Testis (tissue), 3 donors: ENCODE results near the gene IFNGR1. TPM values are rescaled to one million over a fixed set of nuclear protein-coding genes. Genes with fewer than 3 reads are reported as not detected.

Experiments used
- DNase-seq: peaks from one replicate; pipeline ENCODE4 v3.0.0-alpha.2; 2019
- H3K27ac ChIP-seq, 2 donors: fragments of 200-600 bp; sonication (generic); one replicate each; pipeline ENCODE4 v1.5.1; 2019
- H3K27me3 ChIP-seq: fragments of 200-600 bp; sonication (generic); one replicate; pipeline ENCODE4 v1.5.1; 2019
- H3K36me3 ChIP-seq: fragments of 200-600 bp; sonication (generic); one replicate; pipeline ENCODE4 v1.5.1; 2017; ENCODE audit warnings: low read depth; ENCODE audit errors: missing control alignments
- H3K4me1 ChIP-seq: fragments of 200-600 bp; sonication (generic); one replicate; pipeline ENCODE4 v1.5.1; 2019
- H3K4me3 ChIP-seq, 2 donors: fragments of 200-600 bp; sonication (generic); one replicate each; pipeline ENCODE4 v1.5.1; 2017 to 2019
- H3K9me3 ChIP-seq: fragments of 200-600 bp; sonication (generic); one replicate; pipeline ENCODE4 v1.5.1; 2017
- CTCF ChIP-seq, 3 experiments: fragments of 450-650 bp in 2 of 3; fragments of 200-600 bp in 1 of 3; sonication (generic) in 1 of 3; IDR thresholded peaks; one replicate each; pipeline ENCODE4 v1.5.1; 2016 to 2019; ENCODE audit warnings: antibody characterized with exemption in 3 of 3, mild to moderate bottlenecking in 2 of 3, moderate library complexity in 1 of 3
- POLR2A ChIP-seq: fragments of 450-650 bp; IDR thresholded peaks from one replicate; pipeline ENCODE4 v1.6.1; 2017; ENCODE audit warnings: antibody characterized with exemption, mild to moderate bottlenecking, moderate library complexity
- WGBS, 2 donors: methylation state at CpG; one replicate each; pipeline ENCODE4 v1.1.5; 2018; 5-methylcytosine and 5-hydroxymethylcytosine counted together
- intact Hi-C: fragments of 100-400 bp; cut with DNase I; formaldehyde crosslinking; loops from one replicate; pipeline ENCODE4 v1.15.1; 2023; ENCODE audit warnings: low total_unique reads
- polyA plus RNA-seq: library from polyadenylated mRNA; stranded (reverse); fragments of 350-450 nt; fragmentation: Illumina TruSeq; extraction: RNeasy Lipid Tissue Mini Kit (QIAGEN cat#74804); gene quantifications from one replicate; pipeline ENCODE4 v1.2.3, GENCODE V29; 2014; ENCODE audit warnings: low read depth, low replicate concordance; ENCODE audit not compliant: insufficient read depth
- total RNA-seq, 2 donors: library from RNA; depleted of rRNA; stranded (reverse); fragments of >200 nt; gene quantifications; one replicate each; pipeline ENCODE4 v1.2.3, GENCODE V29; 2016

IFNGR1 gene
- total and polyA plus RNA-seq, 3 donors from 2014 or later: 46.4 to 49.6 (median 47.8) TPM

GRCh38 chr6:137192821-137193220 lies 26.4 kb downstream of the IFNGR1 start:
- TF ChIP-seq POLR2A (no peak), CTCF (IDR thresholded peaks at IDR 0.05) (no peak)
- Histone ChIP-seq H3K9me3 (no peaks in the 10 kb centered on the region), H3K4me1 (peaks cover 4% of the 10 kb centered on the region), H3K4me3 (no peak overlapping the region), H3K27ac (no peak overlapping the region), H3K27me3 (no peaks in the 10 kb centered on the region), H3K36me3 (no peaks in the 10 kb centered on the region)
- intact Hi-C loops: no loop called here
- no peak for DNase-seq
- WGBS, 2 donors: 86 to 91% methylated on average over 4 of the region's 4 CpGs

DNA sequence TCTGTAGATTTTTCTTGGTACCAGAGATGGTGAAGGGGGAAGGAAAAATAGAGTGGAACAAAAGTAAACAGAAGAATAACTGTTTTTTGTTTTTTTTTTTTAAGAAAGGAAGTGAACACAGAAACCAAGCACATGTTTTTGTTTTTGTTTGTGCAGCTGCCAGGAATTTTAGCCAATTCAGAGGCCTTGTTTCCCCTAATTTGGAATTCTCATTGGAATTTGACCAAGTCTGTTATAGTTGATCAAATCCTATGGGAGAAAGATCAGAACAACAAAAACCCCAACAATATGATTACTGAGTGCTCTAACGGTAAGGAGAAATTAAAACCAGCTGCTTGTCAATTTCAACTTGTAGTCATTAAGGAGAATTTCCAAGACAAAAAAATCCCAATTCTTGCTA lies 27.5 kb downstream of the IFNGR1 start:
- intact Hi-C loops: no loop called here
- no peak overlapping the region for H3K4me3 ChIP-seq
- DNase-seq: peak; percentile 33
- no peaks in the 10 kb centered on the region for H3K27me3 ChIP-seq
- peak overlapping the region in 1 of 2 donors; percentile 58 for H3K27ac ChIP-seq
- TF ChIP-seq POLR2A: no peak
- H3K36me3 ChIP-seq: no peaks in the 10 kb centered on the region
- no peaks in the 10 kb centered on the region for H3K9me3 ChIP-seq
- WGBS, 2 donors: 32 to 47% methylated on average over 1 of the region's 1 CpG
- H3K4me1 ChIP-seq: peaks cover 4% of the 10 kb centered on the region

DNA sequence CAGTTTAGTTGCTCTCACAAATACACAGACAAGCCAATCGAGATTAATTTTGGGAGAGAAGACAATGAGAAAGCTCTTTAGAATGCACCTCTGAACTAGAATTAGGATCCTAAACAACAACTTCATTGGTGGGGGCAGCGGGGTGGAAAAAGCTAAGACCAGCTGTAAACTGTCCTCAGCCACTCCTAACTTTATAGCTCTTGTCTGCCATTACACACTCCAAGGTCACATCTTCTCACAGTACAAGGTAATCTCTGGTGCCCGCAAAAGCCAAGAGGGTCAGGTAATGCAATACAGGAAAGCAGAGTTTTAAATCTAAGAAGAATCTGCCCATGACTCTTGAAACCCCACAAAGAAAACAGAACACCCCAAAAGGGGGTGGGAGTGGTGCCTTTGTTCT lies 27.9 kb downstream of the IFNGR1 start:
- Histone ChIP-seq H3K4me3 (no peak overlapping the region), H3K9me3 (no peaks in the 10 kb centered on the region), H3K36me3 (no peaks in the 10 kb centered on the region), H3K27me3 (no peaks in the 10 kb centered on the region), H3K27ac (peak overlapping the region in 1 of 2 donors; percentile 58), H3K4me1 (peaks cover 4% of the 10 kb centered on the region)
- 57 to 59% methylated on average over 3 of the region's 3 CpGs for WGBS, 2 donors
- DNase-seq: no peak
- intact Hi-C loops: no loop called here
- TF ChIP-seq POLR2A: no peak

DNA sequence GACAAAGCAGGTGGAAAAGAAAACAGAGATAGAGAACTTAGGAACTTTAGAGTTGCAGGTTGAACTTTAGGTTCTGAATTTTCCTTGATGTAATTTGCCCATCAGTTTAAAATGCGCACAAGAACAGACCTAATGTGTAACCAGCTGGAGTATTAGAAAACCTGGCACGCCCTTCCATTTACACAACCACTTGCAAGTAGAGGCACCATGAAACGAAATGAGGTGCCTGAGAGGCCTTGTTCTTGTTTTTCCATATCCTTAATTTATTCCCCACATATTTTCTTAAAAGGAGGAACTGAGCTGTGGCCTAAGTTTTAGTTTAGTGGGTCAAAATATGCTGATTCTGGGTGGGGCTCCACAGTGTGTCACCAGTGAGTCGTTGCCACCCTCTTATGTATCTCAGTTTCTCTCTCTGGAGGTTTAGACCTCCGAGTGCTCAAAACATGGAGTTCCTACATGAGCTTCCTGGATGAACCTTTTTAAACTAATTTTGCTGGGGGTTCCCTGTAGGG lies 28.5 kb downstream of the IFNGR1 start:
- Histone ChIP-seq H3K4me3 (no peak overlapping the region), H3K9me3 (no peaks in the 10 kb centered on the region), H3K4me1 (peaks cover 4% of the 10 kb centered on the region), H3K27me3 (no peaks in the 10 kb centered on the region), H3K36me3 (no peaks in the 10 kb centered on the region), H3K27ac (peak overlapping the region in 1 of 2 donors; percentile 58)
- TF ChIP-seq CTCF (IDR thresholded peaks at IDR 0.05): no peak
- TF ChIP-seq POLR2A: no peak
- intact Hi-C loops: no loop called here
- DNase-seq: no peak
- 77 to 85% methylated on average over 5 of the region's 5 CpGs for WGBS, 2 donors

DNA sequence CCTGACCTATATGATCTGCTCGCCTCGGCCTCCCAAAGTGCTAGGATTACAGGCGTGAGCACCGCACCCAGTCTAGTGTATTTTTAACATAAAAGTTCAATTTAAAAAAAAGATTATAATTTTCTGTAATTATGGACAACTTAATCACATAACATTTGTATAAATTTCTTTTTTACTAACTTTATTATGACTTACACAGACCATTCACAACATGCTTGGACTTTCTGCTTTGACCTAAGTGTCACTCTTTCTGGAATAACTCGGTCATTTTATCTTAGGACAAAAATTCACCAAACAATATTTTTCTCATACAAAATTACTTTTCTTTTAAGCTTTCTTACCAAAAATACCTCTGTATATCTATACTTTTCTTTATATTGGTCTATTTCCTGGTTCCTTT lies 30.3 kb downstream of the IFNGR1 start:
- 87 to 88% methylated on average over 5 of the region's 5 CpGs for WGBS, 2 donors
- Histone ChIP-seq H3K27ac (no peak overlapping the region), H3K36me3 (no peaks in the 10 kb centered on the region), H3K4me3 (no peak overlapping the region), H3K9me3 (no peaks in the 10 kb centered on the region), H3K4me1 (peaks cover 4% of the 10 kb centered on the region), H3K27me3 (no peaks in the 10 kb centered on the region)
- no peak for DNase-seq
- no peak for TF ChIP-seq CTCF (IDR thresholded peaks at IDR 0.05)
- TF ChIP-seq POLR2A: no peak
- intact Hi-C loops: loop anchor here (5.0 kb wide), 1 partner anchor 88 kb away; no protein-coding TSS in a partner anchor

GRCh38 chr6:137185290-137185689 lies 33.9 kb downstream of the IFNGR1 start:
- H3K27ac ChIP-seq: no peak overlapping the region
- TF ChIP-seq CTCF (IDR thresholded peaks at IDR 0.05): no peak
- no peak for TF ChIP-seq POLR2A
- no peaks in the 10 kb centered on the region for H3K27me3 ChIP-seq
- H3K9me3 ChIP-seq: no peaks in the 10 kb centered on the region
- WGBS, 2 donors: 78 to 93% methylated on average over 3 of the region's 3 CpGs
- no peaks in the 10 kb centered on the region for H3K4me1 ChIP-seq
- no peak for DNase-seq
- intact Hi-C loops: loop anchor here (5.0 kb wide), 1 partner anchor 92 kb away; no protein-coding TSS in a partner anchor
- H3K4me3 ChIP-seq: no peak overlapping the region
- no peaks in the 10 kb centered on the region for H3K36me3 ChIP-seq
